Measurements from ENCODE around the gene HSPA4L.

Gene HSPA4L

GRCh38 chr4:127782275-127783025 is at the start of gene HSPA4L:
Gene HSPA4L (plus strand): TSS chr4:127782322. CDS start chr4:127782551, 229 bp downstream.
- no peak for DNase-seq (ENCODE audit: low read depth, low spot score)

DNA sequence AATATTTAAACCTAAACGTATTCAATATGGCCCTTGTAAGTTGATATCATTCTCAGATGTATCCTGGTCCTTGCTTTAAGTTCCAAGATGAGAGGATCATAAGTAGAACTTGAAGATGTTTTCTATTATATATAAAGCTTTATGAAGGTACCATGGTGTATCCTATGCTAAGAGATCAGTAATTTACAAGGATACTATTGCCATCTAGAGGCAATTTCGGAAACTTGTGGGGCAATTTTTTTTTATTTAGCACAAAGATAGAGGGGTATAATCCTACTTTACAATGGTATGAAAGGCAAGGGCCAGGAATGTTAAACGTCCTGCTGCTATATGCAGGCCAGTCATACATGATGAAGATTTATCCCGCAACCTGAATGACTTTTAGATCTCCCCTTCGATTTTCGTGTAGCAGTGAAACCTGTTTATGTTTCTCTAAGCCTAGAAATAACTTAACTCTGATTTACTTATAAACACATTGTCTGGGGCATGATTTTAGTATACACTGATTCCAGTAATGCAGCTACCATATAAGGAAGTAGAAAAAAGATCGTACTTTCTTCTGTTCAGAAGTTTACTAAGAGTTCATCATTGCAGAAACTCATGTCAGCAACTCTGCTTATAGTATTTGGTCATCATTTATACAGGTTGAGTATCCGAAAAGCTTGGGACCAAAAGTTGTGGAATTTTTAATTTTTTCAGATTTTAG is 49.3 kb upstream of the HSPA4L start:
- peak; percentile 64 for DNase-seq (ENCODE audit: low read depth, low spot score)

- no peak for DNase-seq (ENCODE audit: low read depth, low spot score)
Measured at GRCh38 chr4:127734976-127735375, 47.1 kb upstream of the HSPA4L start.

DNA sequence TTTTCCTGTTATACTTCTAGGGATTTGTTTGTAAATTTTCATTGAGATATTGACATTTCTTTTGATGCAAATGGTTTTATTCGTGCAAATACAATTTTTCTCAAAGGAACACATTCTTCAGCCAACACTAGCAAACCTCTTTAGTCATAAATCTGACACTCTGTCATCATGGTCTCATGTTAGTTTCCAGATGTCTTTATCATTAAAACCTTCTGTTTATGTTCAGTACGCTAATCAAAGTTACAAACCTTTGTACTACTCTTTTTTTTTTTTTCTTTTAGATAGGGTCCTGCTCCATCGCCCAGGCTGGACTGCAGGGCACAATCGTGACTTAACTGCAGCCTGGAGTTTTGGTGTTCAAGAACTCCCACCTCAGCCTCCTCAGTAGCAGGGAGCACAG is 44.8 kb upstream of the HSPA4L start:
- DNase-seq (ENCODE audit: low read depth, low spot score) = no peak

- DNase-seq (ENCODE audit: low read depth, low spot score) = no peak
Measured at GRCh38 chr4:127741247-127741646, 40.9 kb upstream of the HSPA4L start.

DNA sequence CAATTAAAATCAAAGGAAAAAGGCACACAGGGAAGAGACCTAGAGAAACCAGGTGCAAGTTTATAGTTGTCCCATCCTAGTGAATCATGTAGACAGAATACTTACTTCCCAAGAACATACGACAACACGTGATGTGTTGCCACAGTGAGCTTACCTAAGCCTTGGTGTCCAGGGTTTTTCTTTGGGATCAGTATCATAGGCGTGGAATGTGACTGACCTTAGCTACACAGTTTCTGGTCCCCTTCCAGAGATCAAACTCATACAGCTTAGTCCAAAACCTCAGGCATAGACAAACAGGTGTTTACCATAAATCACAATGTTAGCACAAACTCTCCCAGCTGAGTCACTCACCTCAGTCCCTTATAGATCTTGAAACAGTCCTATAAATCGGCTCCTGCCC is 34.2 kb upstream of the HSPA4L start:
- no peak for DNase-seq (ENCODE audit: low read depth, low spot score)

- no peak for DNase-seq (ENCODE audit: low read depth, low spot score)
Measured at GRCh38 chr4:127748957-127749356, 33.2 kb upstream of the HSPA4L start.

- no peak for DNase-seq (ENCODE audit: low read depth, low spot score)
Measured at GRCh38 chr4:127756906-127757305, 25.2 kb upstream of the HSPA4L start.

DNA sequence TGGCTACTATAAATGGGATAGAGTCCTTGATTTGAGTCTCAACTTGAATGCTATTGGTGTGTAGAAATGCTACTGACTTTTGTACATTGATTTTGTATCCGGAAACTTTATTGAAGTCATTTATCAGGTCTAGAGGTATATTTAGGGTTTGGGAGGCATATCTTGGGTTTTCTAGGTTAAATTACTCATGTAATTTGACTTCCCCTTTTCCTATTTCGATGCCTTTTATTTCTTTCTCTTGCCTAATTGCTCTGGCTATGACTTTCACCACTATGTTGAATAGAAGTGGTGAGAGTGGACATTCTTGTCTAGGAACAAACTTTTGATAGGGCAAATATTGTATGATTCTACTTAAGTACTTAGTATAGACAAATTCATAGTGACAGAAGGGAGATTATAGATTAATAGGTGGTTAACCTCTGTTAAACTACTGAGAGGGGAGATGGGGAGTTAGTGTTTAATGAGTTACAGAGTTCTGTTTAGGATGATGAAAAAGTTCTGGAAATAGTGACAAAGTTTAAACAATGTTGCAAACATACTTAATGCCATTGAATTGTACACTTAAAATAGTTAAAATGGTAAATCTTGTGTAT is 22.8 kb upstream of the HSPA4L start:
- DNase-seq (ENCODE audit: low read depth, low spot score) = no peak

DNA sequence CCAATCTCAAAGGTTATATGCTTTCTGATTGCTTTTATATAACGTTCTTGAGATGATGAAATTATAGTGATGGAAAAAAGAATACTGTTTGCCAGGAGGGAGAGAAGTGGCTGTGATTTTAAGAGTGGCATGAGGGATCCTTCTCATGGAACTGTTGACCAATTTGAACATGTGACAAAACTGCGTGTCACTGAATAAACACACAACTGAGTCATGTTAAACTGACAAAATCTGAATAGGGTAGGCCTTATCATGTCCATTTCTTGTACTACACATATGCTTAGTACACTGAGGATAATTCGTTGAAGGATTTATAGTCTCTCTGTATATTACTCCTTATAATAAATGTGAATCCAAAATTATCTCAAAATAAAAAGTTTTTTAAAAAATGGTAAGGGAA is 22.2 kb upstream of the HSPA4L start:
- no peak for DNase-seq (ENCODE audit: low read depth, low spot score)

GRCh38 chr4:127771535-127772275 is 10.4 kb upstream of the HSPA4L start:
- no peak for DNase-seq (ENCODE audit: low read depth, low spot score)

DNA sequence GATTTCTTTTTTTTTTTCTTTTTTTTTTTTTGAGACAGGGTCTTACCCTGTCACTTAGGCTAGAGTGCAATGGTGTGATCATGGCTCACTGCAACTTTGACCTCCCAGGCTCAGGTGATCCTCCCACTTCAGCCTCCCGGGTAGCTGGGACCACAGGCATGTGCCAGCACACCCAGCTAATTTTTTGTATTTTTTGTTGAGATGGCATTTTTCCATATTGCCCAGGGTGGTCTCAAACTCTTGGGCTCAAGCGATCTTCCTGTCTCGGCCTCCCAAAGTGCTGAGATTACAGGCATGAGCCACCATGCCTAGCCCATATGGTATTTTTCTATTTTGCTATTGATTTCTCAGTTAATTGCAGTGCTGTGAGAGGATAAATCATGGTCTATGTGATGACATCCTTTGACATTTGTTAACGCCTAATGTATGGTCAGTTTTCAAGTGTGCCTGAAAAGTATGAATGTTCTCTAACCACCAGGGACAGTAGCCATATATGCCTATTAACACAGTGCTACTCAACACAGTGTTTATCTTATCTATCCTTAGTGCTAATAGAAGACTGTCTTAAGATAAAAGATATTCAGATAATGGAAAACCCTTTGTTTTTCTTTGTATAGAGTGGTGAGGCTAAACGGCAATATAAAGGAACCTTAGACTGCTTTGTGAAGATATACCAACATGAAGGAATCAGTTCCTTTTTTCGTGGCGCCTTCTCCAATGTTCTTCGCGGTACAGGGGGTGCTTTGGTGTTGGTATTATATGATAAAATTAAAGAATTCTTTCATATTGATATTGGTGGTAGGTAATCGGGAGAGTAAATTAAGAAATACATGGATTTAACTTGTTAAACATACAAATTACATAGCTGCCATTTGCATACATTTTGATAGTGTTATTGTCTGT is 9.1 kb upstream of the HSPA4L start:
- DNase-seq (ENCODE audit: low read depth, low spot score) = no peak

GRCh38 chr4:127775843-127776242 is 6.3 kb upstream of the HSPA4L start:
- DNase-seq (ENCODE audit: low read depth, low spot score) = no peak

DNA sequence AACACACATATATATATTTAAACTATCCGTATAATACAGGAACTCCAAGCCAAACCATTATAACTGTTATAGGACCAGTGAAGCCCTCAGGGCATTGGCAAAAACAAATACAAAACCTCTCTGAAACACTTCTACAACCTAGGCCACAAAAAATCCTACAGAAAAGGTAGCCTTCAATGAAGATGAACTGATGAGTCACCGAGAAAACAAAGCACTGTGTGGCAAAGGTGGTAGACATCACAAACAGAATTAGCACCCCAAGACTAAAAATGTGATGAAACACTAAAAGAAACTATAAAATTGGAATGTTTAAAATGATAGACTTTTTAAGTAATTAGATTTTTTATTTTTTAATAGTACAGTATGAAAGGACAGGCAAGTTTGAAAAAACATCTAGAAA is 5.5 kb upstream of the HSPA4L start:
- no peak for DNase-seq (ENCODE audit: low read depth, low spot score)

- DNase-seq (ENCODE audit: low read depth, low spot score) = no peak
Measured at GRCh38 chr4:127777487-127777886, 4.6 kb upstream of the HSPA4L start.

GRCh38 chr4:127778102-127778501 is 4.0 kb upstream of the HSPA4L start:
- DNase-seq (ENCODE audit: low read depth, low spot score) = no peak

DNA sequence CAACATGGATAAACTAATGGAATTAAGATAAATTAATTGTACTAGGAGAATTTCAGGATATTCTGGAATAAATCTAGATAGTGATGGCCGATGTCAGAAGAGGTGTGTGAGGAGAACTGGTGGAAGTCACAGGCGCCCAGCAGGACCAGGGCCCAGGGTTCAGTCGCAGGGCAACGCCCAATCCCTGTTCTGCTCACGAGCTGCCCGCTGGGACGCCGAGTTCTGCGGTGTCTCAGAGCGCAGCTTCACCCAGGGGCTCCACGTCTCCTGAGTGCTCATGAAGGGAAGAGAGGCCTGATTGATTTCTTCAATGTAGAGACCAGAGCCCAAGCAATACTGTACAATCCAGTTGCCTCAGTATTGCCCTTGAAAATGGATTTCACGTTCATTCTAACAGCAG is 1.5 kb upstream of the HSPA4L start:
- DNase-seq (ENCODE audit: low read depth, low spot score) = no peak

- DNase-seq (ENCODE audit: low read depth, low spot score) = peak; percentile 74
Measured at GRCh38 chr4:127781300-127782024, 660 bp upstream of the HSPA4L start.

GRCh38 chr4:127782025-127782274 is 172 bp upstream of the HSPA4L start:
- peak; percentile 96 for DNase-seq (ENCODE audit: low read depth, low spot score)

DNA sequence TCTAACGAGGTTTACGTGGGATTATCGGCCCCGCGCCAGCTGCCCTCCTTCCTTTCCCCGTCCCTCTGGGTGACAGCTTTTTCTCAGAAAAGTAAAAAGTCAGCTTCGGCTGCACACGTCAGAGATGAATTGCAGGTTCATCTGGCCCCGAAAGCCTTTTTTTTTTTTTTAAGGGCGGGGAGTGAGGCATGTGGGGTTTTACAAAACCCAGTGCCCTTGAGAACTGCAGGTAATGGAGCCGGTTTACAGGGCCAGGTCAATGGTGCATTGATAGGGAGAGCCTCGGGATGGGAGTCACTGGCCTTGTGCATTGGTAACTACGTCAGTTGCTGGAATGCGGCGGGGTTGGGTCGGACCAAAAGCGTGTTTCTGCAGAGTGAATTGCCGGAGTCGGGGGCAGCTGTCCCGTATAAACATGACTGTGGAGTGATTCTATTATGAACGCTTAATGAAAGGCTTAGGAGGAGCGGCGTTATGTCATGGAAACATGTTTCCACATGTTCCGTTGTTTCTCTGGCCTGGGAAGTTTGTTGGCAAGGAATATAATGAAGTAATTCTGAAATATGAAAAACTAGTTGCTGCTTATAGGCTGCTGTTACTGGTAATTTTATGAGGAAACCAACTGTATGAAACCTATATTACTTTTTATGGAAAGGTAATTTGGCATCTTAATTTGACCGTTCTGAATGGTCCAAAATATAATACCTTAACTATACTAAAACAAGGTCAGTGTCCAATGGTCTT is 1.1 kb downstream of the HSPA4L start:
- peak; percentile 82 for DNase-seq (ENCODE audit: low read depth, low spot score)
